ES-I3 (cell line): Measurements from ENCODE around the gene WDR49.

Experiments used
- H3K36me3 ChIP-seq: 2 replicates; pipeline ENCODE4 v1.6.1; 2013; ENCODE audit warnings: mild to moderate bottlenecking, low read length, control low read depth, moderate library complexity; ENCODE audit not compliant: insufficient read depth
- H3K4me1 ChIP-seq: 2 replicates; pipeline ENCODE4 v1.6.1; 2013; ENCODE audit warnings: mild to moderate bottlenecking, control low read depth, low read length; ENCODE audit not compliant: insufficient read depth
- H3K9ac ChIP-seq: 2 replicates; pipeline ENCODE4 v1.6.1; 2013; ENCODE audit warnings: low read depth, mild to moderate bottlenecking, low read length, moderate library complexity
- H3K9me3 ChIP-seq: 2 replicates; pipeline ENCODE4 v1.6.1; 2013; ENCODE audit warnings: mild to moderate bottlenecking, low read length, moderate library complexity; ENCODE audit not compliant: control insufficient read depth, insufficient read depth

Gene WDR49

GRCh38 chr3:167491621-167492020 lies 162.1 kb downstream of the WDR49 start:
- no peaks in the 10 kb centered on the region for H3K36me3 ChIP-seq
- peaks cover 9% of the 10 kb centered on the region; the same call in 1 of the 2 replicates for H3K4me1 ChIP-seq
- H3K9me3 ChIP-seq = no peaks in the 10 kb centered on the region
- H3K9ac ChIP-seq = no peak overlapping the region

GRCh38 chr3:167489571-167489970 lies 164.2 kb downstream of the WDR49 start:
- no peak overlapping the region for H3K9ac ChIP-seq

GRCh38 chr3:167487556-167487955 lies 166.2 kb downstream of the WDR49 start:
- Histone ChIP-seq H3K4me1 (peaks cover 9% of the 10 kb centered on the region; the same call in 1 of the 2 replicates), H3K9me3 (no peaks in the 10 kb centered on the region), H3K9ac (no peak overlapping the region), H3K36me3 (no peaks in the 10 kb centered on the region)

More at GRCh38 chr3:167489571-167489970, 164.2 kb downstream of the WDR49 start:
- peaks cover 9% of the 10 kb centered on the region; the same call in 1 of the 2 replicates for H3K4me1 ChIP-seq
- H3K36me3 ChIP-seq = no peaks in the 10 kb centered on the region
- no peaks in the 10 kb centered on the region for H3K9me3 ChIP-seq

- Histone ChIP-seq H3K36me3 (no peaks in the 10 kb centered on the region), H3K9me3 (no peaks in the 10 kb centered on the region), H3K9ac (no peak overlapping the region), H3K4me1 (no peaks in the 10 kb centered on the region)
Measured at GRCh38 chr3:167484551-167484950, 169.2 kb downstream of the WDR49 start.

GRCh38 chr3:167483708-167484475 lies 169.8 kb downstream of the WDR49 start:
- H3K9me3 ChIP-seq = no peaks in the 10 kb centered on the region
- H3K4me1 ChIP-seq = no peaks in the 10 kb centered on the region
- H3K9ac ChIP-seq = no peak overlapping the region
- no peaks in the 10 kb centered on the region for H3K36me3 ChIP-seq

GRCh38 chr3:167481164-167481563 lies 172.6 kb downstream of the WDR49 start:
- H3K9ac ChIP-seq = no peak overlapping the region
- H3K4me1 ChIP-seq = no peaks in the 10 kb centered on the region
- no peaks in the 10 kb centered on the region for H3K36me3 ChIP-seq
- H3K9me3 ChIP-seq = no peaks in the 10 kb centered on the region

GRCh38 chr3:167480748-167481147 lies 173.0 kb downstream of the WDR49 start:
- no peak overlapping the region for H3K9ac ChIP-seq
- no peaks in the 10 kb centered on the region for H3K9me3 ChIP-seq
- H3K4me1 ChIP-seq = no peaks in the 10 kb centered on the region
- no peaks in the 10 kb centered on the region for H3K36me3 ChIP-seq

- no peak within 1 kb of the TSS for H3K9ac ChIP-seq
- H3K4me1 ChIP-seq = no peaks in the 10 kb centered on the region
- no peaks in the 10 kb centered on the region for H3K36me3 ChIP-seq
- no peaks in the 10 kb centered on the region for H3K9me3 ChIP-seq
Measured at GRCh38 chr3:167473863-167474262, 179.9 kb downstream of the WDR49 start, which contains the start of gene SERPINI2. Gene SERPINI2, minus strand, starts transcription at chr3:167474042. Its CDS starts 2,208 bp downstream, at chr3:167471834.

GRCh38 chr3:167469381-167469780 lies 184.4 kb downstream of the WDR49 start:
- H3K4me1 ChIP-seq = peaks cover 7% of the 10 kb centered on the region; the same call in 1 of the 2 replicates
- no peaks in the 10 kb centered on the region for H3K9me3 ChIP-seq
- no peak overlapping the region for H3K9ac ChIP-seq
- H3K36me3 ChIP-seq = no peaks in the 10 kb centered on the region

- H3K36me3 ChIP-seq = no peaks in the 10 kb centered on the region
- H3K4me1 ChIP-seq = peaks cover 7% of the 10 kb centered on the region; the same call in 1 of the 2 replicates
- no peaks in the 10 kb centered on the region for H3K9me3 ChIP-seq
- no peak overlapping the region for H3K9ac ChIP-seq
Measured at GRCh38 chr3:167467848-167468611, 185.7 kb downstream of the WDR49 start.

GRCh38 chr3:167466966-167467365 lies 186.8 kb downstream of the WDR49 start:
- no peaks in the 10 kb centered on the region for H3K36me3 ChIP-seq
- H3K4me1 ChIP-seq = peaks cover 7% of the 10 kb centered on the region; the same call in 1 of the 2 replicates
- no peaks in the 10 kb centered on the region for H3K9me3 ChIP-seq
- no peak overlapping the region for H3K9ac ChIP-seq

GRCh38 chr3:167456157-167456799 lies 197.5 kb downstream of the WDR49 start:
- H3K9me3 ChIP-seq = no peaks in the 10 kb centered on the region
- H3K4me1 ChIP-seq = peaks cover 8% of the 10 kb centered on the region; the same call in 1 of the 2 replicates
- H3K9ac ChIP-seq = no peak overlapping the region
- no peaks in the 10 kb centered on the region for H3K36me3 ChIP-seq

- peaks cover 4% of the 10 kb centered on the region; the same call in 1 of the 2 replicates for H3K4me1 ChIP-seq
- no peaks in the 10 kb centered on the region for H3K36me3 ChIP-seq
- H3K9ac ChIP-seq = no peak overlapping the region
- H3K9me3 ChIP-seq = no peaks in the 10 kb centered on the region
Measured at GRCh38 chr3:167453815-167454214, 199.9 kb downstream of the WDR49 start.

GRCh38 chr3:167451282-167451681 lies 202.5 kb downstream of the WDR49 start:
- Histone ChIP-seq H3K36me3 (no peaks in the 10 kb centered on the region), H3K9ac (no peak overlapping the region), H3K9me3 (no peaks in the 10 kb centered on the region), H3K4me1 (peaks cover 4% of the 10 kb centered on the region; the same call in 1 of the 2 replicates)
